Activated naive CD8-positive, alpha-beta T cell (primary cell): Measurements from ENCODE around the gene NR2C1.
"Not testable (repeated sequence)": the region's sequence is repeated elsewhere in the genome, so short reads cannot be mapped to it uniquely, and the experiment has no call there.

Source experiments
- H3K27ac Mint-ChIP-seq: one replicate; pipeline ENCODE4 v1.8.0; 2021; ENCODE audit warnings: mixed read lengths
- H3K27me3 Mint-ChIP-seq: one replicate; pipeline ENCODE4 v1.8.0; 2021; ENCODE audit warnings: mixed read lengths
- H3K36me3 Mint-ChIP-seq: one replicate; pipeline ENCODE4 v1.8.0; 2021; ENCODE audit warnings: mixed read lengths
- H3K4me1 Mint-ChIP-seq: one replicate; pipeline ENCODE4 v1.8.0; 2021; ENCODE audit warnings: low read depth, mixed read lengths
- H3K4me3 Mint-ChIP-seq: one replicate; pipeline ENCODE4 v1.8.0; 2021; ENCODE audit warnings: mild to moderate bottlenecking, mixed read lengths
- H3K9me3 Mint-ChIP-seq: one replicate; pipeline ENCODE4 v1.8.0; 2021; ENCODE audit warnings: low read depth, mixed read lengths

The NR2C1 gene

DNA sequence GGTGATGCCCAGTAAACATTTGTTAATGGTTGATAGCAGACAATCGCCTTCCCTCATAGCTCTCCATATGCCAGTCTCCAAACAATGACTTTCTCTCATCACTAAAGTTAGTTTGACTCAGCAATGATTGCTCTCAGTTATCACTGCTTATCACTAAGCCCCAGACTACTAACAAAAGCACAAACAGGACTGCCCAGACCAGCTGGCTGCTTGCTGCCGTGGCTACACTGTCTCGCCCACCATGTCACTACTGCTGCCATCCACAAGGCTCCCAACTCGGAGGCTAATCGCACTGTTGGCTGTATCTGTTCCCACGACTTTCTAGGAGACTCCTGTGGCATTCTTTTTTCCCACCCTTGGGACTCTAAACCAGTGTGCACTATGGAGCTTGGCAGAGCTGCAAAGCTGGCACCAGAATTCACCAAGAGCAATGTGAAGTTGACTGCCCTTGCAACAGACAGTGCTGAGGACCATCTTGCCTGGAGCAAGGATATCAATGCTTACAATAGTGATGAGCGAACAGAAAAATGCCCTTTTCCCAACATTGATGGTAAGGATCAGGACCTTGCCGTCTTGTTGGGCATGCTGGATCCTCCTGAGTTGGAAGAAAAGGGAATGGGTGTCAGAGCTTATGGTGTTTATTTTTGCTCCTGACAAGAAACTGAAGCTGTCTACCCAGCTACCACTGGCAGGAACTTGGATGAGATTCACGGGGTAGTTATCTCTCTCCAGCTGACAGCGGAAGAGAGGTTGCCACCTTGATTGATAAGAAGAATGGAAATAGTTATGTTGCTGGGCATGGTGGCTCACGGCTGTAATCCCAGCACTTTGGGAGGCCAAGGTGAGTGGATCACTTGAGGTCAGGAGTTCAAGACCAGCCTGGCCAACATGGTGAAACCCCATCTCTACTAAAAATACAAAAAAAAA is 27.1 kb upstream of the NR2C1 start:
- no peak overlapping the region for H3K27ac Mint-ChIP-seq
- no peaks in the 10 kb centered on the region for H3K36me3 Mint-ChIP-seq
- H3K4me3 Mint-ChIP-seq = no peak overlapping the region
- no peaks in the 10 kb centered on the region for H3K27me3 Mint-ChIP-seq
- no peaks in the 10 kb centered on the region for H3K9me3 Mint-ChIP-seq
- H3K4me1 Mint-ChIP-seq = peaks cover 6% of the 10 kb centered on the region

DNA sequence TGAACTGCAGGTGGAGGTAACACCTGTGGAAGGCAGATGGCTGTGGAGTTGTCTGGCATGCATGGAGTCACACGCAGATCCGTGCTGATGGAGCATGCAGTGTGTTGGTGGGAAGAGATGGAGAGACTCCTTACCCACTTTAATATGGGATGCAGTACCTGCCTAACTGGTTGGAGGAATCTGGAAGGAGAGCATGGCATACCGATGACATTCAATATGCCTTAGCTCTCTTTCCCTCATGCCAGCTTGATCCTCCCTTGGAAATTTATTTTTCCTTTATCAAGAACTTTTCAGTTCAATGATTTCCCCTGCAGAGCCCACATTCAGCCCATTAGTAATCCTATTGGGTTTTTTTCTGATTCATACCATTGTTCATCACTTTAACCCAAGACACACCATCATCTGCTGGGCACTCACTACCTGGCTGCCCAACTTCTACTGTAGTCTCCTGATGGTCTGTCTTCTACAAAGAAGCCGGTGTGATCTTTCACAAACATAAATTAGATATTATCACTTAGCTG is 25.9 kb upstream of the NR2C1 start:
- no peaks in the 10 kb centered on the region for H3K27me3 Mint-ChIP-seq
- no peak overlapping the region for H3K27ac Mint-ChIP-seq
- no peaks in the 10 kb centered on the region for H3K36me3 Mint-ChIP-seq
- no peak overlapping the region for H3K4me3 Mint-ChIP-seq
- no peaks in the 10 kb centered on the region for H3K9me3 Mint-ChIP-seq
- H3K4me1 Mint-ChIP-seq = peaks cover 6% of the 10 kb centered on the region

DNA sequence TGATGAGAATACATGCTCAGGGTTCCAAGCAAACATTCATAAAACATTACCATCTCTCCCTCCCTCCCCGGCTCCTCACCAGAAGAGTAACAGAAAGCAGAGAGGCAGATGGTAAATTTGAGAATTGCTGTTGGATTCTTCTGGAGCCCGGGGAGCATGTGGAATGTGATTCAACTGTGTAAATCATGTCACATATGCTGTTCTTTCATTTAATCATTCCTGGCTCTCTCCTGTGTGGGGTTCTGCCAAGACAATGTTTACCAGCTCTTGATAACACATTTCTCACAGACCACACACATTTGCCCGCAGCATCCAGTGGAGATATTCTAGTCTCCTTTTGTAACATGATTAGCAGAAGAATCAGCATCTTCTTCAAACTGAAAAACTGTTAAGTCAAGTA is 23.4 kb upstream of the NR2C1 start:
- no peaks in the 10 kb centered on the region for H3K36me3 Mint-ChIP-seq
- H3K27ac Mint-ChIP-seq = no peak overlapping the region
- H3K27me3 Mint-ChIP-seq = no peaks in the 10 kb centered on the region
- no peaks in the 10 kb centered on the region for H3K4me1 Mint-ChIP-seq
- no peaks in the 10 kb centered on the region for H3K9me3 Mint-ChIP-seq
- no peak overlapping the region for H3K4me3 Mint-ChIP-seq

DNA sequence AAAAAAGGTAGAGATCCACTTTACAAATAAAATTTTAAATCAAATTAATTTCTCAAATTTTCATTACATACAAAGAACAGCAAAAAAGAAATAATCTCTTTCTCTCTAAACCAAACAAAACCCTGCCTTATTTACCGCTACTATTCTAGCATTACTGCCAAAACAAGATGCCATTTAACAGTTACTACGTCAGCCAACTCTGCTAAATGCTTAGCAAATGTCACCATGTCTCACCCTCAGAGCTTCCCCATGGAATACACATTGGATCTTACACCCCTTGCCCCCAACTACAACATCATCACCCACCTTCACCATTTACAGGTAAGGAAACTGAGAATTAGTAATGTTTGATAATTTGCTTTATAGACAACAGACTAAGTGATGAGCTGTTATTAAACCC is 23.0 kb upstream of the NR2C1 start:
- Mint-ChIP-seq H3K4me3 (no peak overlapping the region), H3K4me1 (no peaks in the 10 kb centered on the region), H3K27ac (no peak overlapping the region), H3K27me3 (no peaks in the 10 kb centered on the region), H3K9me3 (no peaks in the 10 kb centered on the region), H3K36me3 (no peaks in the 10 kb centered on the region)

DNA sequence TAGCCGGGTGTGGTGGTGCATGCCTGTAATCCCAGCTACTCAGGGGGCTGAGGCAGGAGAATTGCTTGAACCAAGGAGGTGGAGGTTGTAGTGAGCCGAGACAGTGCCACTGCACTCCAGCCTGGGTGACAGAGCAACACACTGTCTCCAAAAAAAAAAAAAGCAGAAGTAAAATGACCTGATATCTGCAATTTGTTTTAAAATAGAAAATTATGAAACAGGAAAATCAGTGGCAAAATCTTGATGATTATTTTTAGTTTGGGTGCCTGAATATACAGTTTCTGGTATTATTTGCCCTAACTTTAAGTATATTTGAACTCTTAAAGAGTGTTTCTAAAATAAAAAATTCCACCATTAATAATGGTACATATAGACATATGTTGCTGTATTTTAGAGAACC is 22.4 kb upstream of the NR2C1 start:
- H3K4me3 Mint-ChIP-seq, H3K36me3 Mint-ChIP-seq, H3K4me1 Mint-ChIP-seq, H3K27ac Mint-ChIP-seq, H3K27me3 Mint-ChIP-seq, H3K9me3 Mint-ChIP-seq: not testable (repeated sequence)

DNA sequence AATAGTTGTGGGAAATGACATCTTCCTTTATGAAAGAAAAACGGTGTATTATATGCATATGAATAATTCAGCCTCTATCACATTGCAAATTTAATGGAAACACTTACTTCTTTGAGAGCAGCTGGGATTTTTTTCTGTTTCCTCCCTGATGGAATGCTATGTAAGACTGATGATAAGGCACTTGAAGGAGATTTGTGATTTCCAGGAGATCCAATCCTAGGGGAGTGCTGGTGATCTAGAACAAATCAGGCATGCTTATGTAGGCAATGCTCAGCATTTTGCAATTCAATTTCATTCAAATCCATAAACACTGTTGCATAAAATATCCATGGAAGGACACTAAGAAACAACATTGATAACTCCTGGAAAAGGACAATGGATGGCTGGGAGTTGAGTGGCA is 16.0 kb upstream of the NR2C1 start:
- Mint-ChIP-seq H3K9me3 (no peaks in the 10 kb centered on the region), H3K4me3 (no peak overlapping the region), H3K27me3 (no peaks in the 10 kb centered on the region), H3K4me1 (no peaks in the 10 kb centered on the region), H3K27ac (no peak overlapping the region), H3K36me3 (no peaks in the 10 kb centered on the region)

DNA sequence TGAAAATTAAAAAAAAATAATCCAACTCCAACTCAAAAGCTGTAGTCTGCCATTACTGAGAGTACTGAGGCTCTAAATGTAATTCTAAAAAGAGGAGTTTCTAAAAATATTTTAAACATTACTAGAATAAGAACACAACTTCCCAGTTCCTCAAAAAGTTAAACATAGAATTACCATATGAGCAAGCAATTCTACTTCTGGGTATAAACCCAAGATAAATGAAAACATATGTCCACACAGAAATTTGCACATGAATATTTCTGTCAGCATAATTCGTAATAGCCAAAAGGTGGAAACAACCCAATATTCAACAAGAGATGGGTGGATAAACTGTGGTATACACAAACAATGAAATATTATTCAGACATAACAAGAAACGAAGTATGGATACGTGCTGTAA is 15.0 kb upstream of the NR2C1 start:
- H3K4me3 Mint-ChIP-seq = no peak overlapping the region
- no peaks in the 10 kb centered on the region for H3K27me3 Mint-ChIP-seq
- H3K9me3 Mint-ChIP-seq = no peaks in the 10 kb centered on the region
- H3K36me3 Mint-ChIP-seq = no peaks in the 10 kb centered on the region
- no peak overlapping the region for H3K27ac Mint-ChIP-seq
- no peaks in the 10 kb centered on the region for H3K4me1 Mint-ChIP-seq

DNA sequence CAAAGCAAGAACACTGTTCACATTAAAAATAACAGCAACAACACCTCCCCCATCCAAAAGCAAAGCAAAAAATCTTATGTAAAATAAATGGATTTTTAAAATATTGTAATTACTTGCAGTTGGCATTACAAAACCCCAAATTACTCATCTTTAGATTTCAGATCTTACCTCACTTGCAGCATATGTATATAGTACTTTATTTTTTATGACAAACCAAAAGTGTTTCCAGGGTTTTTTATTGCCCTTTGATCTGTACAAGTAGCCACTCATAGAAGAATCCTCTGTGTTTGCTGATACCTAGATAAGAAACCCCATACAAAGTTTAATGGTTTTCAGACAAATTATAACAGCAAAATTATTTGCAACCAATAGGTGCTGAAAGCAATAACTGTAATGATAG is 12.2 kb upstream of the NR2C1 start:
- no peak overlapping the region for H3K4me3 Mint-ChIP-seq
- no peaks in the 10 kb centered on the region for H3K4me1 Mint-ChIP-seq

DNA sequence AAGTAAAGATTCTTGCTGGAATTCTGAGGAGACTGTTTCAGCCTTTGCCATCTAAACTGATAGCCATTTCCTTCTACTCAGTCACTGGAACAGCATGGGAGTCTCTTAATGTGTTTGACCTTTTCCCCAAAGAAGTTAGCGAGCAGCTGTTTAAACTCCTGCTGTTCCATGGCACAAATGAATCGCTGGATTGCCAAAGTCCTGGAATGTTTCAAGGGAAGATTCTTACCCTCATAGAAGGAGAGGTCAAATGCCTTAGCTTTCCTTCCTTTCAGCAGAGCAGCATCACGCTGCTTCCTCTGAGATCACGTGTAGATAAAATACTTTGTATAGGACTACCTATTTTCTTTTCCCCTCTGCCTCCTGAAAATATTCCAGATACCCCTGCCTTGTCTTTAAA is 10.5 kb upstream of the NR2C1 start:
- no peak overlapping the region for H3K4me3 Mint-ChIP-seq
- H3K36me3 Mint-ChIP-seq = no peaks in the 10 kb centered on the region
- no peaks in the 10 kb centered on the region for H3K27me3 Mint-ChIP-seq
- H3K9me3 Mint-ChIP-seq = no peaks in the 10 kb centered on the region
- H3K27ac Mint-ChIP-seq = no peak overlapping the region
- no peaks in the 10 kb centered on the region for H3K4me1 Mint-ChIP-seq

More for the DNA sequence above, 12.2 kb upstream of the NR2C1 start:
- no peaks in the 10 kb centered on the region for H3K9me3 Mint-ChIP-seq
- H3K36me3 Mint-ChIP-seq = no peaks in the 10 kb centered on the region
- no peaks in the 10 kb centered on the region for H3K27me3 Mint-ChIP-seq
- no peak overlapping the region for H3K27ac Mint-ChIP-seq

DNA sequence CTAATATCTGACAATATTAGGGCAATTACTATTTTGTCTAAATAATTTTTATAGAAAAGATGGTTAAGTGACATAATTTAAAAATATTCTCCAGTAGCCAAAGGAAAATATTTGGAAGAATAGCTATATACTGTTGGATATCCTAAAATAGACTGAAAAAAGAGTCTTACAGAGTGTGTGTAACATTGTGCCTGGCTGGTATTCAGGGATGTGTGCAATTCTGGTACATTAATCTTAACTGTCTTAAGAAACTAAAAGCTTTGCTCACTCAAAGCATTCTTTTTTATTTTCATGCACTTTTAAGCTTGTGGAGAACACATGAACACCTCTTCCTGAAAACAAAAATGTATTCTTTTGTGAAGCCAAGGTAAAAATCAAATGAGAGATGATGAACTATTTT is 10.1 kb upstream of the NR2C1 start:
- no peaks in the 10 kb centered on the region for H3K36me3 Mint-ChIP-seq
- H3K4me3 Mint-ChIP-seq = no peak overlapping the region
- H3K9me3 Mint-ChIP-seq = no peaks in the 10 kb centered on the region
- no peak overlapping the region for H3K27ac Mint-ChIP-seq
- no peaks in the 10 kb centered on the region for H3K27me3 Mint-ChIP-seq
- H3K4me1 Mint-ChIP-seq = no peaks in the 10 kb centered on the region

DNA sequence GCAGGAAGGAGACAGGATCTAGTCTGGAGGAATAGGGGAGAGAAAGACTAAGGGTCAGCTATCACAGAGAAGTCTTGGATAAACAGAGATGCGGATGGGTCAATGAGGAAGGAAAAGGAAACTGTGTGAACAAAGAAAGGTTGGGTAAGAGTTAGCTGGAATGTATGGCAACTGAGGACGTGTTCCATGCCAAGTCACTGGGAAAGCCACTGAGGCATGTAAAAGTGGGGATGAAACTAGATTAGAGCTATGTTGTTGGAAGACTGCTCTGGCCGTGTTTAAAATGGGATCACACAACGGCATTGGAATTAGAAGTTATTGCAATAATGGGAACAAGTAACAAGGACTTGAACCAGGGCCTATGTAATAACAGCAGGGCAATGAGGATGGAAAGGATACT is 3.9 kb upstream of the NR2C1 start:
- no peaks in the 10 kb centered on the region for H3K27me3 Mint-ChIP-seq
- H3K27ac Mint-ChIP-seq = no peak overlapping the region
- no peaks in the 10 kb centered on the region for H3K9me3 Mint-ChIP-seq
- peaks cover 8% of the 10 kb centered on the region for H3K4me1 Mint-ChIP-seq
- no peak overlapping the region for H3K4me3 Mint-ChIP-seq
- H3K36me3 Mint-ChIP-seq = no peaks in the 10 kb centered on the region

DNA sequence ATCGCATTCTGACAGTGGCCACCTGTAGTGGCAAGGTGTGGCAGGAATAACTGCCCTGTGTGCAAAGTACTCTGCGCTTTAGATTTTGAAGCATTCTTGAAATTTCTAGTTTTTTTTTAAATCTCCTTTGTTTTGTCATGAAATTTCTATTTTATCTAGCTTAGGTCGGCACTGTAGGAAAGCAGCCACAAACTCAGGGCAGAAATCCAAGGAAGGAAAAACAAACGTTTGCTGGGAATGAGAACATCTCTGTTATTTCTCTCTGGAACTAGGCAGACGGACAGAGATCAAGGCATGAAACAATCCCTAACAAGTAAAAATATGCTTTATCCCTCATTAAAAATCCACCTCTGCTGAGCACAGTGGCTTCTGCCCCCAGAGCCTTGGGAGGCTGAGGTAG is 1.3 kb upstream of the NR2C1 start:
- H3K4me3 Mint-ChIP-seq = no peak overlapping the region

DNA sequence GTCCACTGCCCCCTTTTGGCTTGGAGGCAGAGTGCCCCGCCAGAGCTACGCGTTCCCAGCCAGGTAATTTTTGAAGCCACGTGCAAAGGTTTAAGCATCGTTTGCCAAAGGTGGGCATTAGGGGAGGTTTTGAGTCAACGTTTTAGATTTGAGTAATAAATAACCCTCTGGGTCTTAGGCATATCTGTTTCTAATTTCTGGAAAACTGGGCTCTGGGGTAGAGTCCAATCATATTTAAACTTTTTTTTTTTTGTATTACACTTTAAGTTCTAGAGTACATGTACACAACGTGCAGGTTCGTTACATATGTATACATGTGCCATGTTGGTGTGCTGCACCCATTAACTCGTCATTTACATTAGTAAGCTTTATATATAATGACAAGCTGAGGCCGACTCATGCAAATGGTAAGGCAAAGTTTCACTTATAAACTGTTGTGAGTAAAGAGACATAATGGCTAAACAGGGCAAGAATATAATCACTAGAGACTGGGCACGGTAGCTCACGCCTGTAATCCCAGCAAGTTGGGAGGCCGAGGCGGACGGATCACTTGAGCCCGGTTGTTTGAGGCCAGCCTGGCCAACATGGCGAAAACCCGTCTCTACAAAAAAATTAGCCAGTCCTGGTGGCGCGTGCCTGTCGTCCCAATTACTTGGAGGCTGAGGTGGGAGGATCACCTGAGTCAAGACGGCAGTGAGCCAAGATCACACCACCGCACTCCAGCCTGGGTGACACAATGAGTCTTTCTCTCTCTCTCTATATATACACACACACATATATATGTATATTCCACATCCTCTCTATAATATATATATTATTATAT is 491 bp upstream of the NR2C1 start:
- H3K4me3 Mint-ChIP-seq = peak overlapping the region; percentile 95
- H3K4me1 Mint-ChIP-seq = peaks cover 25% of the 10 kb centered on the region
- H3K27me3 Mint-ChIP-seq = no peaks in the 10 kb centered on the region
- H3K36me3 Mint-ChIP-seq = no peaks in the 10 kb centered on the region
- H3K27ac Mint-ChIP-seq = peak overlapping the region; percentile 90
- no peaks in the 10 kb centered on the region for H3K9me3 Mint-ChIP-seq

More for the DNA sequence above, 1.3 kb upstream of the NR2C1 start:
- Mint-ChIP-seq H3K9me3 (no peaks in the 10 kb centered on the region), H3K27ac (no peak overlapping the region), H3K4me1 (peaks cover 18% of the 10 kb centered on the region), H3K27me3 (no peaks in the 10 kb centered on the region), H3K36me3 (no peaks in the 10 kb centered on the region)

DNA sequence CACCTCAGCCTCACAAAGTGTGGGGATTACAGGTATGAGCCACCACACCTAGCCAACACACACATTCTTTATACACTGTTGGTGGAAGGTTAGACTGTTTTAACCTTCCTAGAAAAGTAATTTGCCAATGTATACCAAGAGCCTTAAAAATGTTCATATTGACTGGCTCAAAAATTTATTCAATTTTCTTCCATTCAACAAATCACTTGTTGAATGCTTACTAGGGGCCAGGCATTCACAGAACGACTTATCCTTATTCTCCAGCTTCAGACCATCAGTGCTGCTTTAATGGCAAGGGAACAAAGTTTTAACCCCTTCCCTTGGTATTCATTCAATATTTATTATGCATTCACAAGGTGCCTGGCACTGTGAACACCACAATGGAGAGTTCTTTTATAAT is 3.0 kb downstream of the NR2C1 start:
- H3K9me3 Mint-ChIP-seq = no peaks in the 10 kb centered on the region
- H3K36me3 Mint-ChIP-seq = peaks cover 4% of the 10 kb centered on the region
- H3K4me1 Mint-ChIP-seq = peaks cover 25% of the 10 kb centered on the region
- no peak overlapping the region for H3K27ac Mint-ChIP-seq
- peak overlapping the region; percentile 7 for H3K4me3 Mint-ChIP-seq
- H3K27me3 Mint-ChIP-seq = no peaks in the 10 kb centered on the region

DNA sequence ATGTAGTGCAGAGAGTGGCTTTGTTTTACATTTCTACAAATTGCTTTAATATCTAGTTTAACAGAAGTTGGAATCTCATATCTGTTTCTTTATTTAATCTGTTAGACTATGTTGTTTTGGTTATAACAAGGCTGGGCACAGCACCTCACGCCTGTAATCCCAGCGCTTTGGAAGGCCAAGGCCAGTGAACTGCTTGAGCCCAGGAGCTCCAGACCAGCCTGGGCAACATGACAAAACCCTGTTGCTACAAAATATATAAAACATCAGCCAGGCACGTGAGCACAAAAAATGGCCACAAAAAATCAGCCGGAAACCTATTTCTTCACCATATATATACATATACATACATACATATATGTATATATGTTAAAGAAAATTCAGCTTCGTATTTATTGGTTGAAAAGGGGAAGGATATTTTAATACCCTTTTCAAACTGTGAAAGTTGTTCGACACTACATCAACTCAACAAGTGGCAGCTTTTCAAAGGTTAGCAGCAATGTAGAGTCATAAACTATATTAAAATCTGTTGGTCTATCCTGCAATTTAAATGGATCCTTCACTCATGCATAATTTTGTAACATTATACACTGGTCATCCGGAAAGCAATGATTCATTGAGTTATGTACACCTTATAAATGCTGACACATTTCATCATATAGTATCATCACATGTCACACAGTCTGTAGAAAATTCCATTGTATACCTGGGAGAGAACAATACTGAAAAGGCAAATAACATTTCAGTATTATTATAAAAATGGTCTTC is 7.1 kb downstream of the NR2C1 start:
- H3K9me3 Mint-ChIP-seq = no peaks in the 10 kb centered on the region
- peaks cover 4% of the 10 kb centered on the region for H3K36me3 Mint-ChIP-seq
- H3K27ac Mint-ChIP-seq = no peak overlapping the region

More for the DNA sequence above, 7.1 kb downstream of the NR2C1 start:
- Mint-ChIP-seq H3K4me3 (no peak overlapping the region), H3K27me3 (no peaks in the 10 kb centered on the region), H3K4me1 (peaks cover 21% of the 10 kb centered on the region)
